NB4 (cell line): ENCODE measurements around the gene PIP5K1C.

Source experiments
- DNase-seq: peaks from one replicate; pipeline ENCODE4 v3.0.0; 2010; ENCODE audit warnings: low read depth
- H3K4me3 ChIP-seq: one replicate; pipeline ENCODE4 v1.5.1; 2011; ENCODE audit warnings: mild to moderate bottlenecking, low read depth, low read length, moderate library complexity
- CTCF ChIP-seq: IDR thresholded peaks from one replicate; pipeline ENCODE4 v1.5.1; 2012; ENCODE audit warnings: low read depth, low read length
- MAX ChIP-seq: IDR thresholded peaks from 2 replicates; pipeline ENCODE4 v1.6.1; 2011; ENCODE audit warnings: low read depth, low read length
- MYC ChIP-seq: IDR thresholded peaks from 2 replicates; pipeline ENCODE4 v1.6.1; 2011; ENCODE audit warnings: low read depth, low read length
- POLR2A ChIP-seq: IDR thresholded peaks from 2 replicates; pipeline ENCODE4 v1.6.1; 2011; ENCODE audit warnings: mild to moderate bottlenecking; ENCODE audit not compliant: insufficient read length; ENCODE audit errors: extremely low read depth

PIP5K1C gene

GRCh38 chr19:3612901-3613741 lies 87.1 kb downstream of the PIP5K1C start:
- DNase-seq = no peak
- TF ChIP-seq POLR2A (no peak), MAX (no peak), CTCF (no peak), MYC (no peak)
- H3K4me3 ChIP-seq = no peak overlapping the region

- DNase-seq = no peak
- no peak overlapping the region for H3K4me3 ChIP-seq
- TF ChIP-seq MAX = no peak
- no peak for TF ChIP-seq POLR2A
- no peak for TF ChIP-seq CTCF
- TF ChIP-seq MYC = no peak
Observed at GRCh38 chr19:3612330-3612729, 87.9 kb downstream of the PIP5K1C start.

- TF ChIP-seq CTCF = no peak
- no peak for TF ChIP-seq POLR2A
- TF ChIP-seq MYC = no peak
- no peak for TF ChIP-seq MAX
- no peak overlapping the region for H3K4me3 ChIP-seq
- DNase-seq = no peak
Observed at GRCh38 chr19:3611841-3612240, 88.4 kb downstream of the PIP5K1C start.

- TF ChIP-seq POLR2A = no peak
- TF ChIP-seq MAX = no peak
- no peak for TF ChIP-seq CTCF
- TF ChIP-seq MYC = no peak
- DNase-seq = no peak
- H3K4me3 ChIP-seq = no peak overlapping the region
Observed at GRCh38 chr19:3610745-3611717, 89.2 kb downstream of the PIP5K1C start.

GRCh38 chr19:3609779-3610719 lies 90.2 kb downstream of the PIP5K1C start:
- H3K4me3 ChIP-seq = no peak overlapping the region
- TF ChIP-seq MYC = no peak
- no peak for TF ChIP-seq MAX
- no peak for TF ChIP-seq POLR2A
- no peak for TF ChIP-seq CTCF
- peak; percentile 38 for DNase-seq
